Fibroblast of lung (primary cell): Measurements from ENCODE around the gene UBE2D2.

Experiments used
- CTCF ChIP-seq, 2 donors: IDR thresholded peaks in 1 of 2; conservative IDR thresholded peaks in 1 of 2; 1 replicate in 1 of 2; 2 replicates in 1 of 2; pipeline ENCODE4 v1.5.1; 2011 to 2012; ENCODE audit warnings: low read length in 2 of 2, control low read depth in 1 of 2, inconsistent platforms in 1 of 2, low read depth in 1 of 2, mild to moderate bottlenecking in 1 of 2
- EZH2 ChIP-seq: IDR thresholded peaks from 2 replicates; pipeline ENCODE4 v1.5.1; 2012; ENCODE audit warnings: low read length, control low read depth, mild to moderate bottlenecking; ENCODE audit errors: missing control alignments

- TF ChIP-seq EZH2: no peak
- no peak for TF ChIP-seq CTCF (conservative IDR thresholded peaks at IDR 0.05 in 1 of 2, IDR thresholded peaks at IDR 0.05 in 1 of 2; ENCODE audit: low read depth in 1 of 2, low read length in 2 of 2)
These were observed 44.7 kb downstream of the UBE2D2 start for GRCh38 chr5:139605887-139606286.
